IPS DF 6.9 (cell line): ENCODE results near the gene INPP4B.

Experiments
- DNase-seq: peaks from one replicate; pipeline ENCODE4 v3.0.0-alpha.2; 2013; ENCODE audit warnings: low read depth, low spot score
- H3K27ac ChIP-seq: one replicate; pipeline ENCODE4 v1.5.1; 2013; ENCODE audit warnings: low read length, control low read depth
- H3K27me3 ChIP-seq: 2 replicates; pipeline ENCODE4 v1.6.1; 2013; ENCODE audit warnings: mild to moderate bottlenecking, low read length; ENCODE audit not compliant: control insufficient read depth, insufficient read depth
- H3K36me3 ChIP-seq: 2 replicates; pipeline ENCODE4 v1.6.1; 2013; ENCODE audit warnings: low read length; ENCODE audit not compliant: control insufficient read depth, insufficient read depth
- H3K4me1 ChIP-seq: 2 replicates; pipeline ENCODE4 v1.6.1; 2013; ENCODE audit warnings: low read length; ENCODE audit not compliant: control insufficient read depth, insufficient read depth
- H3K4me3 ChIP-seq: 2 replicates; pipeline ENCODE4 v1.5.1; 2013; ENCODE audit warnings: mild to moderate bottlenecking, low read length
- H3K9me3 ChIP-seq: 2 replicates; pipeline ENCODE4 v1.6.1; 2013; ENCODE audit warnings: low read length, inconsistent platforms; ENCODE audit not compliant: control insufficient read depth, insufficient read depth
- WGBS: extraction: QIAGEN DNeasy Blood & Tissue Kit; methylation state at CpG from one replicate; pipeline ENCODE4 v1.1.7; 2013; ENCODE audit warnings: mixed read lengths, missing lambda C conversion rate; ENCODE audit not compliant: insufficient read length, insufficient coverage; 5-methylcytosine and 5-hydroxymethylcytosine counted together

Gene INPP4B

GRCh38 chr4:142418697-142419096 lies 427.4 kb downstream of the INPP4B start:
- Histone ChIP-seq H3K9me3 (no peaks in the 10 kb centered on the region), H3K4me1 (no peaks in the 10 kb centered on the region), H3K36me3 (no peaks in the 10 kb centered on the region), H3K27ac (no peak overlapping the region), H3K4me3 (no peak overlapping the region), H3K27me3 (no peaks in the 10 kb centered on the region)
- no peak for DNase-seq
- no CpG with 5 or more reads among the region's 2 CpGs for WGBS

- Histone ChIP-seq H3K4me3 (no peak overlapping the region), H3K36me3 (no peaks in the 10 kb centered on the region), H3K9me3 (no peaks in the 10 kb centered on the region), H3K4me1 (no peaks in the 10 kb centered on the region), H3K27ac (no peak overlapping the region), H3K27me3 (no peaks in the 10 kb centered on the region)
- DNase-seq: no peak
- no CpG with 5 or more reads among the region's 5 CpGs for WGBS
Observed at GRCh38 chr4:142416711-142417275, 429.3 kb downstream of the INPP4B start.

DNA sequence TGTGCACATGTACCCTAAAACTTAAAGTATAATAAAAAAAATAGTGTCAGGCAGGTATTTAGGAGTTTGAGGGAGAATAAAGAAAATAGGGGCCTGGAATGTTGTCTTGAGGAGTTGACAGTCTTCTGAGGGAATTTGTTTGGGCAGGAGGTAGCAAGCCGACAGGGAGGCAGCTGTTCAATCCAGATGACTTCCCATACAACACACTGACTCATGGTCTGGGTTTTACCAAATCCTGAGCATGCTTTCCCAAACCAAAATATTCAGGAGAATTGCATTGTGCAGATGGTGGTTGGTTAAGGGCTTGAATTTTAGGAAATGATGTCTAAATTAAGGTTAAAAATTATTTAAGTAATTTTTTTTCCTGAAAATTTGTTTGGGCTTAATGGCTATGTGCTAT lies 430.0 kb downstream of the INPP4B start:
- WGBS: no CpG with 5 or more reads among the region's 1 CpG
- Histone ChIP-seq H3K36me3 (no peaks in the 10 kb centered on the region), H3K4me1 (no peaks in the 10 kb centered on the region), H3K27ac (no peak overlapping the region), H3K4me3 (no peak overlapping the region), H3K9me3 (no peaks in the 10 kb centered on the region), H3K27me3 (no peaks in the 10 kb centered on the region)
- no peak for DNase-seq

DNA sequence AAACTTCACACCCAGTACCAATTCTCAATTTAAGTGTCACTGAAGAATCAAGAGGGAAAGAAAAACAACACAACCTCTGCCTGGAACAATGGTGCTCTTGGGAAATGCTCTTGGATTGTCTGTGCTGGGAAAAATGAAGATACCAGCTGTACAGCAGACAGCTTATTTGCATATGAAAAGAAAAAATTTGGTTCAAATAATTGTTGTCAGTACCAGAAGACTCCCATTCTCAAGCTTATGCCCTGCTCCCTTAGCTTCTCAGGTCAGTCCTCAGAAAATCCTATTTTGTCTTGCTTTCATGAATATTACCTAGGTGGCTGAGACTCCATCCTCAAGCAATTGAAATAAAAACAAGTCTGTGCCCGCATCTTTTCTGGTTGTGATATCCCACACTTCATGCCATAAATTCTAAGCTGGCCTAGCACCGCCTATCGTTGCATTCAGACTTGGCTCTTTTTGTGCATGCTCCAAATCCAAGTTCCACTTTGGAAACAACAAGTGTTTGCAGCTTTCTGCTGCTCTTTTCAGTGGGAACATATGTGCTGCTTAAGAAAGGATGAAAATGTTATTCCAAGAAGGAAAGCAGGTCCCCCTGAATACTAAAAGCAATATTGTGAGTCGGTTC lies 431.6 kb downstream of the INPP4B start:
- Histone ChIP-seq H3K27ac (no peak overlapping the region), H3K4me3 (no peak overlapping the region), H3K9me3 (no peaks in the 10 kb centered on the region), H3K4me1 (no peaks in the 10 kb centered on the region), H3K27me3 (no peaks in the 10 kb centered on the region), H3K36me3 (no peaks in the 10 kb centered on the region)
- no CpG with 5 or more reads among the region's 4 CpGs for WGBS
- DNase-seq: no peak

DNA sequence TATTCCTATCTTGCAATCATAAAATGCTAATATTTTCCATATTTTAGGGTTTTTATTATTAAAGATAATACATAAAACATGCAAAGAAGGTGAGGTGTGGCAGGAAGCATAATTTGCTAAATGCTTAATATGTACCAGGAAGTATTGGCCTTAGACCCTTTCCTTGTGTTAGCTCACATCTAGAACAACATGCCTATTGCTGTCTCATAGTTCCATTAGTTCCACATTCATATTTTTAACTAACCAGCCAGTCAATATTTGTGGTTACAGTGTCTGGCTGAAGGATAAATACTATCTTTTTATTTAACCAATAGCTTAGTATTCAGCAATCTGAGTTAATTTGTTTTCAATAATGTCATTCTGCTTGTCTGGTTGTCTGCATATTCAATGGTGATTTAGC lies 432.6 kb downstream of the INPP4B start:
- DNase-seq: no peak
- Histone ChIP-seq H3K4me1 (no peaks in the 10 kb centered on the region), H3K4me3 (no peak overlapping the region), H3K36me3 (no peaks in the 10 kb centered on the region), H3K27me3 (no peaks in the 10 kb centered on the region), H3K27ac (no peak overlapping the region), H3K9me3 (no peaks in the 10 kb centered on the region)

GRCh38 chr4:142411993-142412392 lies 434.1 kb downstream of the INPP4B start:
- Histone ChIP-seq H3K9me3 (no peaks in the 10 kb centered on the region), H3K27me3 (no peaks in the 10 kb centered on the region), H3K36me3 (no peaks in the 10 kb centered on the region), H3K4me1 (no peaks in the 10 kb centered on the region), H3K4me3 (no peak overlapping the region), H3K27ac (no peak overlapping the region)
- DNase-seq: no peak

- WGBS: no CpG with 5 or more reads among the region's 5 CpGs
- DNase-seq: no peak
- Histone ChIP-seq H3K4me3 (no peak overlapping the region), H3K27ac (no peak overlapping the region), H3K36me3 (no peaks in the 10 kb centered on the region), H3K27me3 (no peaks in the 10 kb centered on the region), H3K9me3 (no peaks in the 10 kb centered on the region), H3K4me1 (peaks cover 5% of the 10 kb centered on the region)
Observed at GRCh38 chr4:142408003-142408441, 438.1 kb downstream of the INPP4B start.

DNA sequence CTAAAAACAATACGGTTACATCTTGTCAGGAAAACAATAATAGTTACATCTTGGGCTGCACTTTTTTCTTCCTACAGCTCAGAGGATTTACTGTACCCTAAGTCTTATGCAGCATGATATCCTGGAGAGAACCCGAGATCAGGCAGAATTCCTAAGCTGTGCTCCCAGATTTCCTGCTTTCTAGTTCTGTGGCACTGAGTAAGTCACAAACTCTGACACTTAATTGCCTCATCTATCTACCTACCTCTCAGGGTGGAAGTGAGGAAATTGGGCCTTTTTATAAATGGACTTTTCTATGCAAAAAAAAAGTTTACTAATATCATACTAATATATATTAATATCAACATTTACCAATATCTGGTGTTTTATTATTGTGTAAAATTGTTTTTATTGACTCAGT lies 438.5 kb downstream of the INPP4B start:
- Histone ChIP-seq H3K9me3 (no peaks in the 10 kb centered on the region), H3K27me3 (no peaks in the 10 kb centered on the region), H3K27ac (no peak overlapping the region), H3K4me1 (peaks cover 5% of the 10 kb centered on the region), H3K36me3 (no peaks in the 10 kb centered on the region), H3K4me3 (no peak overlapping the region)
- no CpG with 5 or more reads among the region's 2 CpGs for WGBS
- no peak for DNase-seq

GRCh38 chr4:142406917-142407501 lies 439.1 kb downstream of the INPP4B start:
- H3K4me3 ChIP-seq: no peak overlapping the region
- WGBS: no CpG with 5 or more reads among the region's 7 CpGs
- DNase-seq: no peak
- H3K36me3 ChIP-seq: no peaks in the 10 kb centered on the region
- H3K27ac ChIP-seq: no peak overlapping the region
- peaks cover 5% of the 10 kb centered on the region for H3K4me1 ChIP-seq
- H3K9me3 ChIP-seq: no peaks in the 10 kb centered on the region
- H3K27me3 ChIP-seq: no peaks in the 10 kb centered on the region

GRCh38 chr4:142406499-142406835 lies 439.6 kb downstream of the INPP4B start:
- Histone ChIP-seq H3K9me3 (no peaks in the 10 kb centered on the region), H3K36me3 (no peaks in the 10 kb centered on the region), H3K4me1 (peaks cover 5% of the 10 kb centered on the region), H3K27ac (no peak overlapping the region), H3K4me3 (no peak overlapping the region), H3K27me3 (no peaks in the 10 kb centered on the region)
- WGBS: no CpG with 5 or more reads among the region's 2 CpGs
- DNase-seq: no peak
